Tibial nerve (tissue), 4 donors: Measurements from ENCODE around the gene UPF3B.

Experiments
- EP300 ChIP-seq, 2 donors: sonication (generic); formaldehyde crosslinking; IDR thresholded peaks; one replicate each; pipeline ENCODE4 v1.6.1; 2017; ENCODE audit warnings: antibody characterized with exemption in 2 of 2, mild to moderate bottlenecking in 1 of 2
- POLR2A ChIP-seq, 2 donors: fragments of 450-650 bp; IDR thresholded peaks; one replicate each; pipeline ENCODE4 v1.6.1; 2017; ENCODE audit warnings: antibody characterized with exemption in 2 of 2, mild to moderate bottlenecking in 2 of 2, moderate library complexity in 2 of 2
- TF ChIP-seq, protein P1 (sequence below), 5 experiments: fragments of 200-600 bp in 3 of 5; fragments of 450-650 bp in 2 of 5; sonication (generic) in 3 of 5; IDR thresholded peaks; one replicate each; pipeline ENCODE4 v1.5.1; 2016 to 2019; ENCODE audit warnings: antibody characterized with exemption in 5 of 5, mild to moderate bottlenecking in 3 of 5, moderate library complexity in 2 of 5

DNA sequence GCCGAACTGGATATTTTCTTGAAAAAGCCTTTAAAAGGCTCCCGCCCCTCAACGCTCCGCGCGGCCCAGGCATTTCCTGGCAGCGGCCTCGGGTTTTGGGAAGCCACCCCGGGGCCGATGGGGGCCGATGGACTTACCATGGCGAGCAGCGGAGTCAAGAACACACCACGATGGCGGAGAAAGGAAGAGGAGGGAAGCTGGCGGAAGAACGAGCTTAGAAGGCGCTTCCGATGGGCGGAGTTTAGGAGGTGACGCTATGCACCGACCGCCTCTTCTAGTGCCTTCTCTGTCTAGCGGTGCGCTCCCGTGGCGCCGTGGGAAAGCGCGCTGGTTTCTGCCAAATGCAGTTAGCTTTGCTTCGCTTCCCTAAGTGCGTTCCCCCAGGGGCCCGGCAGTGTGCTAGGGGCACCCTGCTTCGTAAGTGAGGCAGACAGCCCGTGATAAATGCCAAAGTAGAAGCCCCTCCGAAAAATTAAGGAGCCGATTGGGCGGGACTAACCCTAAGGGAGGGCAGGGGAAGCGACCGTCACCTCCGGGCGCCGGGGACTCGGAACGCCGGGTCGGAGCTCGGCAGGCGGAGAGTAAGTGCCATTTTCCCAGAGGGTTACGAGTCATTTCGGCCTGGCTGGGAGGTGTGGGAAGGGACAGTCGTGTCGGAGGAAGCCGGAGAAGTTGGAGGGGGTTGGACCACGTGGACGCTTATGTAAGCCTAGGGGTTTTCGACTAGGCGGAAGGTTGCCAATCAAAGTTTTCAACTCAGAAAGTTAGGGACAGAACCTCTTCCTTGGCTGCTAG, 61.1 kb downstream of the UPF3B start, which contains the start of gene RPL39:
- TF ChIP-seq, protein P1, sequence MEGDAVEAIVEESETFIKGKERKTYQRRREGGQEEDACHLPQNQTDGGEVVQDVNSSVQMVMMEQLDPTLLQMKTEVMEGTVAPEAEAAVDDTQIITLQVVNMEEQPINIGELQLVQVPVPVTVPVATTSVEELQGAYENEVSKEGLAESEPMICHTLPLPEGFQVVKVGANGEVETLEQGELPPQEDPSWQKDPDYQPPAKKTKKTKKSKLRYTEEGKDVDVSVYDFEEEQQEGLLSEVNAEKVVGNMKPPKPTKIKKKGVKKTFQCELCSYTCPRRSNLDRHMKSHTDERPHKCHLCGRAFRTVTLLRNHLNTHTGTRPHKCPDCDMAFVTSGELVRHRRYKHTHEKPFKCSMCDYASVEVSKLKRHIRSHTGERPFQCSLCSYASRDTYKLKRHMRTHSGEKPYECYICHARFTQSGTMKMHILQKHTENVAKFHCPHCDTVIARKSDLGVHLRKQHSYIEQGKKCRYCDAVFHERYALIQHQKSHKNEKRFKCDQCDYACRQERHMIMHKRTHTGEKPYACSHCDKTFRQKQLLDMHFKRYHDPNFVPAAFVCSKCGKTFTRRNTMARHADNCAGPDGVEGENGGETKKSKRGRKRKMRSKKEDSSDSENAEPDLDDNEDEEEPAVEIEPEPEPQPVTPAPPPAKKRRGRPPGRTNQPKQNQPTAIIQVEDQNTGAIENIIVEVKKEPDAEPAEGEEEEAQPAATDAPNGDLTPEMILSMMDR (IDR thresholded peaks at IDR 0.05) = no peak
- TF ChIP-seq POLR2A (IDR thresholded peaks at IDR 0.05) (peak; percentile 47 to 72), EP300 (IDR thresholded peaks at IDR 0.05) (peak in 1 of 2 donors; percentile 91)
